NCI-H345 (cell line): ENCODE measurements around the gene COG5.
"Not testable (repeated sequence)": the region's sequence is repeated elsewhere in the genome, so short reads cannot be mapped to it uniquely, and the experiment has no call there.

Experiments used
- DNase-seq: peaks from one replicate; lab custom pipeline; 2025; lab: John Stamatoyannopoulos, UW

COG5 gene

GRCh38 chr7:107579885-107580715 lies 16.4 kb upstream of the COG5 start, which contains the start of gene BCAP29:
TSS of gene BCAP29 (plus strand) at chr7:107580246. CDS start at chr7:107580773, 527 bp downstream.
- peak; percentile 68 for DNase-seq

GRCh38 chr7:107579554-107579884 lies 15.8 kb upstream of the COG5 start:
- DNase-seq, result no peak

GRCh38 chr7:107573537-107573936 lies 9.8 kb upstream of the COG5 start:
- no peak for DNase-seq

DNA sequence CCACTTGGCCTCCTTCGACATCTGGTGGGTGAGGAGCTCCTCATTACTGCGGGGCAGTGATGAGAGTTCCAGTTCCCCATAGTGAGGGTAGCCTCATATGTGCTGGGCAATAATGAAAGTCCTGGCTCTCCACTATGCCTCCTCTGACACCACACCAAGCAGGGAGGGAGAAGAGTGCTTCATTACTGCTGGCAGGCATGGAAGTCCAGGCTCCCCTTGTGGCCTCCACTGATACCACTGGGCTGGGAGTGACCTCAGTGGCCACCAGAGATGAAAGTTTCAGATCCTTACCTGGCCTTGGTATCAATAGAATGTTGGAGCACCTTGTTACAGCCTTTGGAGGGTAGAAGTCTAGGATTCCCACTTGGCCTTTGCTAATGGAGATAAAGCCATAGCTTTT lies 6.6 kb upstream of the COG5 start:
- DNase-seq, result no peak

- no peak for DNase-seq
Measured at GRCh38 chr7:107564553-107565298, 1.0 kb upstream of the COG5 start.

- peak; percentile 37 for DNase-seq
Measured at GRCh38 chr7:107563081-107563774, 492 bp downstream of the COG5 start.

GRCh38 chr7:107560898-107561516 lies 2.7 kb downstream of the COG5 start:
- DNase-seq, result no peak

GRCh38 chr7:107559864-107560263 lies 3.9 kb downstream of the COG5 start:
- DNase-seq, result no peak

- no peak for DNase-seq
Measured at GRCh38 chr7:107555893-107556292, 7.8 kb downstream of the COG5 start.

DNA sequence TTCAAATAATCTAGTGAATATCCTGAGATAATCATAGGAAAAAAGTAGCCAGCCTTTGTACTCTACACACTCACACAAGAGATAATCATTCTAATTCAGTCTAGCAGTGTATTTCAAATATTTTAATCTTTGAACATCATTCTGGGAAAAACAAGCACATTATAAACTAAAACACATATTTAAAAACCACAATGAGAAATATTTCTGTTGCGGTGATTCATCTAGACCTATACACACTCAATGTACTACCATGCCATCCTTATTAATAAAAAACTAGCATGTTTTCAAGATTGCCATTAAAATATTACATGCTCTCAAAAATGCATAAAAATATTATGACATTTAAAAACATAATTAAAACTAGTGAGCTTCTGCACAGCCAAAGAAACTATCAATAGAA lies 11.8 kb downstream of the COG5 start:
- no peak for DNase-seq

GRCh38 chr7:107544848-107545591 lies 18.7 kb downstream of the COG5 start:
- DNase-seq, result no peak

- DNase-seq, result no peak
Measured at GRCh38 chr7:107543338-107543993, 20.3 kb downstream of the COG5 start.

DNA sequence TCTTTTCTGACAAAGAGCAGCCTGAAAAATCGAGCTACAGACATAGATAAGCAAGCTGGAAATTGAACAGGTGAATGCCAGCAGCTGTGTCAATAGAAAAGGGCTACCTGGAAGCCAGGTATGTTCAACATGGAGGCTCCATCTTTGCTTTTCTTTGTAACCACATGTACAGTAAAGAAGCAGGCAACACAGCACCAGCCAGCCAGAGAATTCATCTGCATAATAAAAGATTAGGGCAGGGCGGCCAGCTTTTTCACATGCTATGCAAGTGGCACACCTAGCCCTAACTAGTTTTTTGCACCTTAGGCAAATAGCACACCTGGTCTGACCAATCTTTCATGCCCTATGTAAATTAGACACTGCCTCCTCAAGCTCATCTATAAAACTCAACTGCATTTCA lies 25.7 kb downstream of the COG5 start:
- DNase-seq, result peak; percentile 90

DNA sequence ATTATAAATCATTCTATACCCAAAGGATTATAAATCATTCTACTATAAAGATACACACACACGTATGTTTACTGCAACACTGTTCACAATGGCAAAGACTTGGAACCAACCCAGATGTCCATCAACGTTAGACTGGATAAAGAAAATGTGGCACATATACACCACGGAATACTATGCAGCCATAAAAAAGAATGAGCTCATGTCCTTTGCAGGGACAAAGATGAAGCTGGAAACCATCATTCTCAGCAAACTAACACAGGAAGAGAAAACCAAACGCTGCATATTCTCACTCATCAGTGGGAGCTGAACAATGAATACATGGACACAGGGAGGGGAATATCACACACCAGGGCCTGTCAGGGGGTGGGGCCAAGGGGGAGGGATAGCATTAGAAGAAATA lies 26.5 kb downstream of the COG5 start:
- not testable (repeated sequence) for DNase-seq

GRCh38 chr7:107534139-107534538 lies 29.6 kb downstream of the COG5 start:
- no peak for DNase-seq

DNA sequence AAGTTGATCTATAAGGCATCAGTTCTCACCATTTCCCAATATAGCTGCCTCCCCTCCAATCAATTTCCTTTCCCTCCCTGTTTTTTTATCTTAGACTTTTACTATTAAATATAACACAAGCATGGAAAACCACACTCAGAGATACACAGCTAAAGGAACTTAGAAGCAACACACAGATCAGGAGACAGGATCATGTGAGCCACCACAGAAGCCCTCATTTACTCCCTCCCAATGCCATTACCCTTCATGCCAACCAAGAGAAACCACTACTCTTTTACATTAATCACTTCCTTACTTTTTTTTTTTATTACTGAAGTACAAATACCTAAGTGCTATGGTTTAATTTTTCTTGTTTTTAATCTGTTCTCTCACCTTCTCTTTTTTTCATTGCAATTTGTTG lies 33.0 kb downstream of the COG5 start:
- DNase-seq, result no peak

GRCh38 chr7:107528461-107528860 lies 35.3 kb downstream of the COG5 start:
- DNase-seq, result no peak

DNA sequence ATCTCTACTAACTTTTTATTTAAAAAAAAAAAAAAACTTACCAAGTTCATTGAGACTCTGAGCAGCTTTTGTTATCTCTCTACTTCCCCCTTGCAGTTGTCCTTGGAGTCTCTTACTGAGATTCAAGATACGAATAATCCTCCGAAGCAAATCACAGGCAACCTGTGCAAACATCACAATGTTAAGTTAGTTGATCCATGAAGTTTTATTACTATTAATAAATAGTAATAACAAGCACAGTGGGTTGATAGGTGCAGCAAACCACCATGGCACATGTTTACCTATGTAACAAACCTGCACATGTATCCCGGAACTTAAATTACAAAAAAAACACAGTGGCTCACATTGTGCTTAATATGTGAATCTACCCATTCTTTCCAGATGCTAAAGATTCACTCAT lies 36.5 kb downstream of the COG5 start:
- DNase-seq, result no peak

GRCh38 chr7:107526672-107527071 lies 37.0 kb downstream of the COG5 start:
- DNase-seq, result no peak

- DNase-seq, result peak; percentile 65
Measured at GRCh38 chr7:107506674-107507339, 56.9 kb downstream of the COG5 start.
